ENCODE data around the gene TAS2R10. TPM values are rescaled to one million over a fixed set of nuclear protein-coding genes. Genes with fewer than 3 reads are reported as not detected.

TAS2R10 gene
- total RNA-seq, 1 experiment from 2014 or later = 1.7 TPM

DNA sequence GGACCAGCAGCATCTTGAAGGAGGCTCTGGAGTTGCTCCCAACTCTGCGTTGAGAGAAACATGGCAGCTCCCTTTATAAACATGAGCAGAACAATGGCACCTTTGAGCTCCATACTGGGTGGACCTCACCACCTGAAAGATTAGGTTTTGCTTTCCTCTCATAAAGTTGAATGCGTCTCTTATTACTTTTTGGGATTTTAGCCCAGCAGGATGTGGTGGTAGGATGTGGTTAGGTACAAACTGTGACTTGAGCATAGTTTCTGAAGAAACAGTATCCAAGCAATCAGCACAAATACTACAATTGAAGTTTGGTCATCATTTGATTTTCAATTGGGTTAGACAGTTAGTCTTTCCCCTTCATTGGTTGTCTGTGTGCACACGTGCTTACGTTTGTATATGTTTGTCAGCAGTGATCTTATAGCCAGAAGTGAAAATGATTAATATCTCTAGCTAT is 23.3 kb upstream of the TAS2R10 start, which contains the start of gene PRR4:
Gene PRR4, minus strand, starts transcription at position 51 of the 454 bp plus-strand sequence. Its CDS starts 38 bp downstream, at position 13.
- Mint-ChIP-seq H3K4me3 (ENCODE audit: low read depth, unreplicated experiment) (no peak within 1 kb of the TSS), H3K4me1 (ENCODE audit: low read depth, unreplicated experiment) (peaks cover 7% of the 10 kb centered on the region), H3K36me3 (ENCODE audit: insufficient read depth, unreplicated experiment) (peaks cover 2% of the 10 kb centered on the region), H3K27ac (ENCODE audit: unreplicated experiment) (no peak within 1 kb of the TSS), H3K9me3 (ENCODE audit: low read depth, unreplicated experiment) (no peaks in the 10 kb centered on the region), H3K27me3 (ENCODE audit: unreplicated experiment) (no peaks in the 10 kb centered on the region)
- CTCF ChIA-PET = no interaction called here
- DNase-seq = no peak
- no TSS peak for BruUV-seq (replicated peaks)
- TF ChIP-seq, protein P1, sequence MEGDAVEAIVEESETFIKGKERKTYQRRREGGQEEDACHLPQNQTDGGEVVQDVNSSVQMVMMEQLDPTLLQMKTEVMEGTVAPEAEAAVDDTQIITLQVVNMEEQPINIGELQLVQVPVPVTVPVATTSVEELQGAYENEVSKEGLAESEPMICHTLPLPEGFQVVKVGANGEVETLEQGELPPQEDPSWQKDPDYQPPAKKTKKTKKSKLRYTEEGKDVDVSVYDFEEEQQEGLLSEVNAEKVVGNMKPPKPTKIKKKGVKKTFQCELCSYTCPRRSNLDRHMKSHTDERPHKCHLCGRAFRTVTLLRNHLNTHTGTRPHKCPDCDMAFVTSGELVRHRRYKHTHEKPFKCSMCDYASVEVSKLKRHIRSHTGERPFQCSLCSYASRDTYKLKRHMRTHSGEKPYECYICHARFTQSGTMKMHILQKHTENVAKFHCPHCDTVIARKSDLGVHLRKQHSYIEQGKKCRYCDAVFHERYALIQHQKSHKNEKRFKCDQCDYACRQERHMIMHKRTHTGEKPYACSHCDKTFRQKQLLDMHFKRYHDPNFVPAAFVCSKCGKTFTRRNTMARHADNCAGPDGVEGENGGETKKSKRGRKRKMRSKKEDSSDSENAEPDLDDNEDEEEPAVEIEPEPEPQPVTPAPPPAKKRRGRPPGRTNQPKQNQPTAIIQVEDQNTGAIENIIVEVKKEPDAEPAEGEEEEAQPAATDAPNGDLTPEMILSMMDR (IDR thresholded peaks at IDR 0.05; ENCODE audit: unreplicated experiment) = no peak
- intact Hi-C loops (cut with micrococcal nuclease; ENCODE audit: unreplicated experiment) = no loop called here

DNA sequence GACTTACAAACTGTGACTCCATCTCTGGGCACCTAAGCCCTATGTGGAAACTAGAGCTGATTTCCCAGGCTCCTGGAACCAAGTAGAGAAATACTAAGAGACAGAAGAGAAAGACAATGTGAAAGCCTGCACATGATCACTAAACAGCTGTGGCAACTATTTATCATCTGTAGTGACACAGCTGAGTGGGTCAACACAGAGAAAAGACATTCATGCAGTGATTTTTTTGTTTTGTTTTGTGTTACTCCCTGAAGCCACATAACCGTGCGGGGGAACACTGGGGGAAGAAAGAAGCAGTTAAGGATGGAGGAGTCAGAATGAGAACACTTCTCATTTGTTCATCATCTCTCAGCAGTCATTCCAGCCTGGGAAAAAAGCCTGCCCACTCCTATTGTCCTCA is 21.6 kb upstream of the TAS2R10 start:
- Mint-ChIP-seq H3K27me3 (ENCODE audit: unreplicated experiment) (no peaks in the 10 kb centered on the region), H3K4me3 (ENCODE audit: low read depth, unreplicated experiment) (no peak overlapping the region), H3K36me3 (ENCODE audit: insufficient read depth, unreplicated experiment) (no peaks in the 10 kb centered on the region), H3K27ac (ENCODE audit: unreplicated experiment) (no peak overlapping the region), H3K9me3 (ENCODE audit: low read depth, unreplicated experiment) (no peaks in the 10 kb centered on the region), H3K4me1 (ENCODE audit: low read depth, unreplicated experiment) (peaks cover 7% of the 10 kb centered on the region)
- intact Hi-C loops (cut with micrococcal nuclease; ENCODE audit: unreplicated experiment) = no loop called here
- CTCF ChIA-PET = interaction anchor here (0.8 kb wide), 1 partner anchor 9 kb away, joined by 5 read pairs; no protein-coding TSS in a partner anchor
- no TSS peak for BruUV-seq (replicated peaks)
- TF ChIP-seq, protein P1 (IDR thresholded peaks at IDR 0.05; ENCODE audit: unreplicated experiment) = no peak
- no peak for DNase-seq

DNA sequence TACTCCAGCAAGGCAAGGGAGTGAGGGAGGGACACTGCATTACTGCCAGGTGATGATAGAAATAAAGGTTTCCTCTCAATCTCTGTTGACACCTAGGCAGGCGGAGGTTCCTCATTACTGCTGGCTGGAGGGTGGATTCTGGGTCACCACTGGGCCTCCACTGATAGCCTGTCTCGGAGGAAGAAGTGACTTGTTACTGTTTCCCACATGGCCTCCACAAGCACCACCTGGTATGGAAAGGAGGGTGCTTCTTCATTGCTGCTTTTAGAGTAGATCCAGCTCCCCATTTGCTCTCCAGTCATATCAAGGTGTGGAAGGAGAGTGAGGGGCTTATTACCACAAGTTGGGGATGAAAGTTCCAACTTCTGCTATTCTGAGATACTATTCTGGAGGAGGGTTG is 16.7 kb upstream of the TAS2R10 start:
- no peaks in the 10 kb centered on the region for H3K4me1 Mint-ChIP-seq (ENCODE audit: low read depth, unreplicated experiment)
- no peak overlapping the region for H3K4me3 Mint-ChIP-seq (ENCODE audit: low read depth, unreplicated experiment)
- no peak overlapping the region for H3K27ac Mint-ChIP-seq (ENCODE audit: unreplicated experiment)
- no TSS peak for BruUV-seq (replicated peaks)
- H3K27me3 Mint-ChIP-seq (ENCODE audit: unreplicated experiment) = no peaks in the 10 kb centered on the region
- TF ChIP-seq, protein P1 (IDR thresholded peaks at IDR 0.05; ENCODE audit: unreplicated experiment) = no peak
- no peaks in the 10 kb centered on the region for H3K36me3 Mint-ChIP-seq (ENCODE audit: insufficient read depth, unreplicated experiment)
- no peak for DNase-seq
- no peaks in the 10 kb centered on the region for H3K9me3 Mint-ChIP-seq (ENCODE audit: low read depth, unreplicated experiment)
- intact Hi-C loops (cut with micrococcal nuclease; ENCODE audit: unreplicated experiment) = no loop called here
- CTCF ChIA-PET = no interaction called here

DNA sequence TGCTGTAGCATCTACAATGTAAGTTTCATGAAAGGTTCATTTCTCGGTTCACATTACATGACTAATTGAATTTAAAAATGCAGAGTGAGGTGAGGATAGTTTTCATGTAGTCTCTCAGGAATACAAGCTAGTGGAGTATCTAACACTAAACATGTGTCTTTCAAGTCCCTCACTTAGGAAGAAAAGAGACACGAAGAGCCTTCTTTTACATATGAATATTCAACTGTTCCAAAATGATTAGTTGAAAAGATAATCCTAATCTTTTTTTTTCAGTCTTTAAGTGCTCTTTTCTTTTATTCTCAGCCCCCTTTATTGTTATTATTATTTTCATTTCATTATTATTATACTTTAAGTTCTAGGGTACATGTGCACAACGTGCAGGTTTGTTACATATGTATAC is 12.3 kb upstream of the TAS2R10 start:
- Mint-ChIP-seq H3K27me3 (ENCODE audit: unreplicated experiment) (no peaks in the 10 kb centered on the region), H3K27ac (ENCODE audit: unreplicated experiment) (no peak overlapping the region), H3K4me3 (ENCODE audit: low read depth, unreplicated experiment) (no peak overlapping the region), H3K9me3 (ENCODE audit: low read depth, unreplicated experiment) (no peaks in the 10 kb centered on the region), H3K4me1 (ENCODE audit: low read depth, unreplicated experiment) (no peaks in the 10 kb centered on the region), H3K36me3 (ENCODE audit: insufficient read depth, unreplicated experiment) (no peaks in the 10 kb centered on the region)
- no peak for DNase-seq
- BruUV-seq (replicated peaks) = no TSS peak
- intact Hi-C loops (cut with micrococcal nuclease; ENCODE audit: unreplicated experiment) = no loop called here
- TF ChIP-seq, protein P1 (IDR thresholded peaks at IDR 0.05; ENCODE audit: unreplicated experiment) = no peak
- CTCF ChIA-PET = no interaction called here

Measured in Calu3 (cell line).